Spleen (tissue), 7 donors: ENCODE results near the gene ZSWIM6.

Experiments
- POLR2A ChIP-seq, 3 donors: fragments of 450-650 bp; IDR thresholded peaks; one replicate each; pipeline ENCODE4 v1.5.1; 2017; ENCODE audit warnings: antibody characterized with exemption in 3 of 3, mild to moderate bottlenecking in 1 of 3
- POLR2AphosphoS5 ChIP-seq, 3 donors: sonication (generic); formaldehyde crosslinking; IDR thresholded peaks; one replicate each; pipeline ENCODE4 v1.5.1; 2017; ENCODE audit warnings: antibody characterized with exemption in 3 of 3
- TF ChIP-seq, protein P1 (sequence below), 11 experiments: fragments of 200-600 bp in 7 of 11; fragments of 450-650 bp in 4 of 11; sonication (generic) in 4 of 11; IDR thresholded peaks in 8 of 11; conservative IDR thresholded peaks in 3 of 11; 1 replicate in 7 of 11; 2 replicates in 4 of 11; pipeline versions ENCODE4 v1.4.0 to v1.8.0; 2016 to 2021; ENCODE audit warnings: antibody characterized with exemption in 11 of 11, inconsistent platforms in 4 of 11, mild to moderate bottlenecking in 1 of 11
- donor health status: DM: no; HTN: no; CAD: no; lungs with moderate emphysema.
- donor health status: DM: no; HTN: no; CAD: no.
- donor health status: DM: no; HTN: no; CAD: no.

DNA sequence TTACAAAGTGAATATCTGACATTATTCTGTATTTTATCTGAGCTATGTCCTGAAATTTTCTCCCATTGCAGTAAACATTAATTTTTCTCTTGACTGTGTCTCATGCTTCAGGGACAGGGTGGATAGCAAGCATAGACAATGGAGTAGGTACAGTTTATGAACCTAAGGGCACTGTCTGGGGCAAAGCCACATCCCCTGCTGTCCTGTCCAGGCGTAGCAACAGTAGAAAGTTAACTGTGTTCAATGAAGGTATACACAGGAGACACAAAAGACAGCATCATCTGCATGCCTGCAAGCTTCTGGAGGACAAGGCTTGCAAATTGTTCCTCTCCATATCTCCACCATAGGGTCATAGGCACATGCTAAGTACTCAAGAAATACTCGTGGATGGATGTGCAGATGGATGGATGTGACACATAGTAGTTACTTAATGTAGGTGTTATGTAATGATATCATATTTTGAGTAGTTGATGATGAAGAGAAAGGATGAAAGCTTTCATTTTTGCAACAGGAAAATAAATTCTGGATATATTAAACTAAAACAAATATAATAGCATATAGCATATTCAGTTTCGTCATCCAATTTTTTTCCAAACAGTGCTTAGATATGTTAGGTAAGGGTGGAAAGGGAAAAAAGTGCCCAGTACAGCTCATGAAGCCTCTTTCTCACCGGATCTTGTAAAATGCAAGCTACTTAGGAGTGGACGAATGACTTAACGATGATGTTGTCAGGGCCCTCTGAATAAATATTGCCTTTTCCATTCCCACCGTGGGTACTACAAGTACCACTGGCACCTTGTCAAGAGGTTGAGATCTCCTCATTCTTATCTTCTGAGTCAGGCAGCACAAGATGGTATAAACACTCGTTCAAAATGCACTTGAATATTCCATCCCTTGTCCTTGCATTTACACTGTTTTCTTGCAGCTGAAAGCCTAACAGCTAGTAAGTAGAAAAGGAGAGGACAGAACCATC, 19.9 kb upstream of the ZSWIM6 start:
- TF ChIP-seq, protein P1, sequence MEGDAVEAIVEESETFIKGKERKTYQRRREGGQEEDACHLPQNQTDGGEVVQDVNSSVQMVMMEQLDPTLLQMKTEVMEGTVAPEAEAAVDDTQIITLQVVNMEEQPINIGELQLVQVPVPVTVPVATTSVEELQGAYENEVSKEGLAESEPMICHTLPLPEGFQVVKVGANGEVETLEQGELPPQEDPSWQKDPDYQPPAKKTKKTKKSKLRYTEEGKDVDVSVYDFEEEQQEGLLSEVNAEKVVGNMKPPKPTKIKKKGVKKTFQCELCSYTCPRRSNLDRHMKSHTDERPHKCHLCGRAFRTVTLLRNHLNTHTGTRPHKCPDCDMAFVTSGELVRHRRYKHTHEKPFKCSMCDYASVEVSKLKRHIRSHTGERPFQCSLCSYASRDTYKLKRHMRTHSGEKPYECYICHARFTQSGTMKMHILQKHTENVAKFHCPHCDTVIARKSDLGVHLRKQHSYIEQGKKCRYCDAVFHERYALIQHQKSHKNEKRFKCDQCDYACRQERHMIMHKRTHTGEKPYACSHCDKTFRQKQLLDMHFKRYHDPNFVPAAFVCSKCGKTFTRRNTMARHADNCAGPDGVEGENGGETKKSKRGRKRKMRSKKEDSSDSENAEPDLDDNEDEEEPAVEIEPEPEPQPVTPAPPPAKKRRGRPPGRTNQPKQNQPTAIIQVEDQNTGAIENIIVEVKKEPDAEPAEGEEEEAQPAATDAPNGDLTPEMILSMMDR (IDR thresholded peaks at IDR 0.05 in 8 of 11, conservative IDR thresholded peaks at IDR 0.05 in 3 of 11): no peak
- TF ChIP-seq POLR2A (IDR thresholded peaks at IDR 0.05): no peak
- TF ChIP-seq POLR2AphosphoS5 (IDR thresholded peaks at IDR 0.05): no peak
